Mesothelial cell of epicardium (in vitro differentiated cells): ENCODE measurements around the gene CCNY. TPM values are rescaled to one million over a fixed set of nuclear protein-coding genes. Genes with fewer than 3 reads are reported as not detected.

Experiments
- DNase-seq, 2 experiments: peaks; one replicate each; pipeline ENCODE4 v3.0.0; 2021; ENCODE audit warnings: low spot score in 2 of 2; ENCODE audit not compliant: unreplicated experiment in 2 of 2
- H3K27ac Mint-ChIP-seq: 2 replicates; pipeline ENCODE4 v1.8.0; 2021; ENCODE audit warnings: mixed read lengths
- H3K27me3 Mint-ChIP-seq: 2 replicates; pipeline ENCODE4 v1.8.0; 2021; ENCODE audit warnings: low read depth, mixed read lengths
- H3K36me3 Mint-ChIP-seq: 2 replicates; pipeline ENCODE4 v1.8.0; 2021; ENCODE audit warnings: mixed read lengths
- H3K4me1 Mint-ChIP-seq: 2 replicates; pipeline ENCODE4 v1.8.0; 2021; ENCODE audit warnings: mixed read lengths
- H3K4me3 Mint-ChIP-seq: 2 replicates; pipeline ENCODE4 v1.8.0; 2021; ENCODE audit warnings: mild to moderate bottlenecking, moderate library complexity, mixed read lengths
- H3K9me3 Mint-ChIP-seq: 2 replicates; pipeline ENCODE4 v1.8.0; 2021; ENCODE audit warnings: mixed read lengths
- CTCF ChIP-seq: fragments of 200-600 bp; sonication (generic); IDR thresholded peaks from one replicate; pipeline ENCODE4 v1.5.0; 2021; ENCODE audit warnings: antibody characterized with exemption; ENCODE audit not compliant: unreplicated experiment
- total RNA-seq: library from RNA; stranded (reverse); gene quantifications from 3 replicates; pipeline ENCODE4 v1.2.1, GENCODE V29; 2021

CCNY gene
- total RNA-seq, 1 donor from 2014 or later: 75.4 TPM

- Mint-ChIP-seq H3K4me3 (no peak overlapping the region), H3K27me3 (peaks cover 2% of the 10 kb centered on the region), H3K27ac (no peak overlapping the region), H3K4me1 (no peaks in the 10 kb centered on the region), H3K36me3 (peaks cover 15% of the 10 kb centered on the region), H3K9me3 (peaks cover 5% of the 10 kb centered on the region)
- no peak for TF ChIP-seq CTCF
- DNase-seq: no peak
Measured at GRCh38 chr10:35576730-35577129, 240.4 kb downstream of the CCNY start.

GRCh38 chr10:35577926-35578617 is 241.8 kb downstream of the CCNY start:
- Mint-ChIP-seq H3K4me1 (no peaks in the 10 kb centered on the region), H3K9me3 (peaks cover 5% of the 10 kb centered on the region), H3K4me3 (no peak overlapping the region), H3K36me3 (peaks cover 9% of the 10 kb centered on the region), H3K27ac (no peak overlapping the region), H3K27me3 (peaks cover 2% of the 10 kb centered on the region)
- no peak for TF ChIP-seq CTCF
- no peak for DNase-seq

- DNase-seq: no peak
- H3K27ac Mint-ChIP-seq: no peak overlapping the region
- H3K9me3 Mint-ChIP-seq: peaks cover 5% of the 10 kb centered on the region
- peaks cover 2% of the 10 kb centered on the region for H3K27me3 Mint-ChIP-seq
- TF ChIP-seq CTCF: no peak
- H3K4me3 Mint-ChIP-seq: no peak overlapping the region
- H3K36me3 Mint-ChIP-seq: peaks cover 9% of the 10 kb centered on the region
- no peaks in the 10 kb centered on the region for H3K4me1 Mint-ChIP-seq
Measured at GRCh38 chr10:35578618-35578956, 242.3 kb downstream of the CCNY start.

GRCh38 chr10:35579116-35579515 is 242.8 kb downstream of the CCNY start:
- Mint-ChIP-seq H3K4me1 (no peaks in the 10 kb centered on the region), H3K27me3 (peaks cover 2% of the 10 kb centered on the region), H3K4me3 (no peak overlapping the region), H3K36me3 (peaks cover 9% of the 10 kb centered on the region), H3K27ac (no peak overlapping the region), H3K9me3 (peaks cover 5% of the 10 kb centered on the region)
- no peak for TF ChIP-seq CTCF
- no peak for DNase-seq

GRCh38 chr10:35579726-35580422 is 243.6 kb downstream of the CCNY start:
- no peak overlapping the region for H3K27ac Mint-ChIP-seq
- peaks cover 7% of the 10 kb centered on the region for H3K36me3 Mint-ChIP-seq
- no peak for TF ChIP-seq CTCF
- no peaks in the 10 kb centered on the region for H3K4me1 Mint-ChIP-seq
- H3K4me3 Mint-ChIP-seq: no peak overlapping the region
- H3K27me3 Mint-ChIP-seq: peaks cover 2% of the 10 kb centered on the region
- peaks cover 5% of the 10 kb centered on the region for H3K9me3 Mint-ChIP-seq
- no peak for DNase-seq
